Osteoblast (primary cell): ENCODE measurements around the gene KIF16B. TPM values are rescaled to one million over a fixed set of nuclear protein-coding genes. Genes with fewer than 3 reads are reported as not detected.

Experiments used
- DNase-seq: peaks from one replicate; pipeline ENCODE4 v3.0.0; 2011; ENCODE audit warnings: low spot score, mixed read lengths; ENCODE audit not compliant: insufficient read length; ENCODE audit errors: missing footprints
- H2AFZ ChIP-seq: 2 replicates; pipeline ENCODE4 v1.6.0; 2011; ENCODE audit warnings: mild to moderate bottlenecking, low read length
- H3K27ac ChIP-seq: 2 replicates; pipeline ENCODE4 v1.5.1; 2011; ENCODE audit warnings: mild to moderate bottlenecking, low read depth, low read length, moderate library complexity
- H3K27me3 ChIP-seq: 2 replicates; pipeline ENCODE4 v1.6.0; 2012; ENCODE audit warnings: mild to moderate bottlenecking, control low read depth, inconsistent platforms, low read length, moderate library complexity; ENCODE audit not compliant: insufficient read depth
- H3K36me3 ChIP-seq: 2 replicates; pipeline ENCODE4 v1.5.1; 2011; ENCODE audit warnings: mild to moderate bottlenecking, low read length, control low read depth, moderate library complexity; ENCODE audit not compliant: insufficient read depth
- H3K4me1 ChIP-seq: 2 replicates; pipeline ENCODE4 v1.5.1; 2011; ENCODE audit warnings: mild to moderate bottlenecking, low read length, control low read depth, moderate library complexity; ENCODE audit not compliant: insufficient read depth
- H3K4me2 ChIP-seq: 2 replicates; pipeline ENCODE4 v1.6.0; 2011; ENCODE audit warnings: mild to moderate bottlenecking, low read length; ENCODE audit not compliant: insufficient read depth
- H3K4me3 ChIP-seq: fragments of 200-600 bp; sonication (generic); 3 replicates; pipeline ENCODE4 v1.5.1; 2012; ENCODE audit warnings: mild to moderate bottlenecking, low read length, inconsistent platforms; ENCODE audit not compliant: insufficient read depth
- H3K79me2 ChIP-seq: 2 replicates; pipeline ENCODE4 v1.6.0; 2012; ENCODE audit warnings: mild to moderate bottlenecking, low read length, control low read depth, inconsistent platforms; ENCODE audit not compliant: insufficient read depth
- H3K9me3 ChIP-seq: 2 replicates; pipeline ENCODE4 v1.5.1; 2011; ENCODE audit warnings: low read depth, low read length, control low read depth
- H4K20me1 ChIP-seq: 2 replicates; pipeline ENCODE4 v1.6.0; 2012; ENCODE audit warnings: mild to moderate bottlenecking, low read length, control low read depth; ENCODE audit not compliant: insufficient read depth
- CTCF ChIP-seq: IDR thresholded peaks from 2 replicates; pipeline ENCODE4 v1.5.1; 2011; ENCODE audit warnings: mild to moderate bottlenecking, low read depth, low read length, moderate library complexity; ENCODE audit errors: extremely low read depth
- total RNA-seq: library from RNA; depleted of rRNA; stranded (reverse); fragments of >200 nt; gene quantifications from 2 replicates; pipeline ENCODE4 v1.2.3, GENCODE V29; 2012

Gene KIF16B
- total RNA-seq, 1 donor: 9.0 TPM

GRCh38 chr20:16535277-16535676 is 38.0 kb downstream of the KIF16B start:
- no peaks in the 10 kb centered on the region for H3K36me3 ChIP-seq
- no peak for TF ChIP-seq CTCF
- H4K20me1 ChIP-seq: no peaks in the 10 kb centered on the region

GRCh38 chr20:16533502-16533901 is 39.7 kb downstream of the KIF16B start:
- peaks cover 8% of the 10 kb centered on the region for H3K79me2 ChIP-seq
- no peak overlapping the region for H3K27ac ChIP-seq
- peaks cover 9% of the 10 kb centered on the region for H3K4me1 ChIP-seq
- TF ChIP-seq CTCF: no peak
- H4K20me1 ChIP-seq: no peaks in the 10 kb centered on the region
- no peak overlapping the region for H3K4me3 ChIP-seq
- H3K27me3 ChIP-seq: no peaks in the 10 kb centered on the region
- H3K9me3 ChIP-seq: no peaks in the 10 kb centered on the region
- no peak overlapping the region for H2AFZ ChIP-seq
- no peaks in the 10 kb centered on the region for H3K36me3 ChIP-seq
- H3K4me2 ChIP-seq: no peak overlapping the region
- DNase-seq: no peak

More at GRCh38 chr20:16535277-16535676, 38.0 kb downstream of the KIF16B start:
- Histone ChIP-seq H3K4me1 (peaks cover 6% of the 10 kb centered on the region), H3K4me3 (no peak overlapping the region), H2AFZ (no peak overlapping the region), H3K4me2 (no peak overlapping the region), H3K79me2 (peaks cover 8% of the 10 kb centered on the region), H3K27ac (no peak overlapping the region), H3K9me3 (no peaks in the 10 kb centered on the region), H3K27me3 (no peaks in the 10 kb centered on the region)
- DNase-seq: no peak

- peaks cover 28% of the 10 kb centered on the region for H3K4me1 ChIP-seq
- no peaks in the 10 kb centered on the region for H4K20me1 ChIP-seq
- no peak overlapping the region for H3K27ac ChIP-seq
- H3K36me3 ChIP-seq: no peaks in the 10 kb centered on the region
- no peaks in the 10 kb centered on the region for H3K27me3 ChIP-seq
- H3K79me2 ChIP-seq: peaks cover 4% of the 10 kb centered on the region
- no peak overlapping the region for H3K4me2 ChIP-seq
- H3K4me3 ChIP-seq: no peak overlapping the region
- TF ChIP-seq CTCF: no peak
- no peak overlapping the region for H2AFZ ChIP-seq
- H3K9me3 ChIP-seq: no peaks in the 10 kb centered on the region
- peak; percentile 55 for DNase-seq
These were observed 41.8 kb downstream of the KIF16B start for GRCh38 chr20:16531485-16531884.

- Histone ChIP-seq H3K4me2 (peak overlapping the region; percentile 24), H3K27ac (peak overlapping the region; percentile 24), H2AFZ (no peak overlapping the region), H4K20me1 (no peaks in the 10 kb centered on the region), H3K36me3 (no peaks in the 10 kb centered on the region), H3K79me2 (peaks cover 4% of the 10 kb centered on the region), H3K9me3 (no peaks in the 10 kb centered on the region), H3K27me3 (no peaks in the 10 kb centered on the region), H3K4me1 (peaks cover 30% of the 10 kb centered on the region), H3K4me3 (no peak overlapping the region)
- TF ChIP-seq CTCF: no peak
- DNase-seq: peak; percentile 68
These were observed 43.0 kb downstream of the KIF16B start for GRCh38 chr20:16530201-16530681.
